Neural progenitor cell (in vitro differentiated cells): Measurements from ENCODE around the gene ZBTB42.

Experiments used
- EZH2 ChIP-seq: fragments of 200-600 bp; sonication (generic); IDR thresholded peaks from 2 replicates; pipeline ENCODE4 v1.6.1; 2017; ENCODE audit warnings: antibody characterized with exemption, mild to moderate bottlenecking, moderate library complexity
- EZH2phosphoT487 ChIP-seq: fragments of 200-600 bp; sonication (generic); IDR thresholded peaks from 2 replicates; pipeline ENCODE4 v1.6.1; 2017; ENCODE audit warnings: antibody characterized with exemption
- TF ChIP-seq, protein P1 (sequence below): fragments of 200-600 bp; sonication (generic); IDR thresholded peaks from 2 replicates; pipeline ENCODE4 v1.5.1; 2017; ENCODE audit warnings: antibody characterized with exemption, mild to moderate bottlenecking

DNA sequence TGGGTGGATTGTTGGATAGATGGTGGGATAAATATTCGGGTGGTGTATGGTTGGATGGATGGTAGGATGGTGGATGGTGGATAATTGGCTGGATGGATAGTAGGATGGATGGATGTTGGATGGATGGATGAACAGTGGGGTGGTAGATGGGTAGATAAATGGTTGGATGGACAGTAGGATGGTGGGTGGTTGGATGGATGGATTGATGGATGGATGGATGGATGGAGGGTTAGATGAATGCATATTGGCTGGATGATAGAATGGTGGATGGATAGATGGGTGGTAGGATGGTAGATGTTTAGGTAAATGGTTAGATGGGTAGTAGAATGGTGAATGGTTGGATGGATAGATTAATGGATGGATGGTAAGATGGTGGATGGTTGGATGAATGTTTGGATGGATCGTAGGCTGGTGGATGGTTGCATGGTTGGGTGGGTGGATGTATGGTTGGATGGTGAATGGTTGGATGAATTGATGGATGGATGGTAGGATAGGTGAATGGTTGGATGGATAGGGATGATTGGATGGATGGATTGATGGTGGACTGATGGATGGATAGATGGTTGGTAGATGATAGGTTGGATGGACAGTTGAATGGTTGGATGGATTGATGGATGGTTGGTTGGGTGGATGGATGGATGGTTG is 23.6 kb downstream of the ZBTB42 start:
- TF ChIP-seq, protein P1, sequence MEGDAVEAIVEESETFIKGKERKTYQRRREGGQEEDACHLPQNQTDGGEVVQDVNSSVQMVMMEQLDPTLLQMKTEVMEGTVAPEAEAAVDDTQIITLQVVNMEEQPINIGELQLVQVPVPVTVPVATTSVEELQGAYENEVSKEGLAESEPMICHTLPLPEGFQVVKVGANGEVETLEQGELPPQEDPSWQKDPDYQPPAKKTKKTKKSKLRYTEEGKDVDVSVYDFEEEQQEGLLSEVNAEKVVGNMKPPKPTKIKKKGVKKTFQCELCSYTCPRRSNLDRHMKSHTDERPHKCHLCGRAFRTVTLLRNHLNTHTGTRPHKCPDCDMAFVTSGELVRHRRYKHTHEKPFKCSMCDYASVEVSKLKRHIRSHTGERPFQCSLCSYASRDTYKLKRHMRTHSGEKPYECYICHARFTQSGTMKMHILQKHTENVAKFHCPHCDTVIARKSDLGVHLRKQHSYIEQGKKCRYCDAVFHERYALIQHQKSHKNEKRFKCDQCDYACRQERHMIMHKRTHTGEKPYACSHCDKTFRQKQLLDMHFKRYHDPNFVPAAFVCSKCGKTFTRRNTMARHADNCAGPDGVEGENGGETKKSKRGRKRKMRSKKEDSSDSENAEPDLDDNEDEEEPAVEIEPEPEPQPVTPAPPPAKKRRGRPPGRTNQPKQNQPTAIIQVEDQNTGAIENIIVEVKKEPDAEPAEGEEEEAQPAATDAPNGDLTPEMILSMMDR = no peak
- TF ChIP-seq EZH2phosphoT487 (no peak), EZH2 (no peak)
